H1 (cell line): ENCODE measurements around the gene CDH26. TPM values are rescaled to one million over a fixed set of nuclear protein-coding genes. Genes with fewer than 3 reads are reported as not detected.

Experiments used
- CTCF ChIA-PET: fragments of 300-600 bp; sonication (Branson Sonifier 250); formaldehyde crosslinking; loops from one replicate; lab custom pipeline; 2021; ENCODE audit not compliant: partially characterized antibody; lab: Charles Lee
- POLR2A ChIA-PET: fragments of 300-600 bp; sonication (Branson Sonifier 250); formaldehyde crosslinking; loops from one replicate; lab custom pipeline; 2021; ENCODE audit warnings: inconsistent platforms; ENCODE audit not compliant: partially characterized antibody; lab: Charles Lee
- DNase-seq, 2 experiments: peaks; one replicate each; pipeline versions ENCODE4 v3.0.0 to v3.0.0-alpha.2; 2010 to 2022; ENCODE audit warnings: low spot score in 2 of 2, low read depth in 1 of 2, mixed read lengths in 1 of 2
- FAIRE-seq: peaks from 2 replicates; lab custom pipeline; 2011; peaks lifted over from hg19 to GRCh38; lab: Jason Lieb, UNC
- H2AFZ ChIP-seq: 2 replicates; pipeline ENCODE4 v1.8.1; 2012; ENCODE audit warnings: low read length, inconsistent platforms
- H2AK5ac ChIP-seq: 2 replicates; pipeline ENCODE4 v1.6.1; 2013; ENCODE audit warnings: low read depth, low read length
- H2BK120ac ChIP-seq: replicated peaks from 2 replicates; pipeline ENCODE3; 2013; ENCODE audit warnings: low read depth, low read length, inconsistent platforms
- H2BK12ac ChIP-seq: 2 replicates; pipeline ENCODE4 v1.6.1; 2013; ENCODE audit warnings: low read depth, low read length
- H2BK15ac ChIP-seq: 2 replicates; pipeline ENCODE4 v1.6.1; 2013; ENCODE audit warnings: low read length
- H2BK20ac ChIP-seq: 2 replicates; pipeline ENCODE4 v1.6.1; 2013; ENCODE audit warnings: low read length
- H2BK5ac ChIP-seq: 2 replicates; pipeline ENCODE4 v1.6.1; 2013; ENCODE audit warnings: low read depth, low read length
- H3K14ac ChIP-seq: 2 replicates; pipeline ENCODE4 v1.6.1; 2013; ENCODE audit warnings: inconsistent platforms; ENCODE audit not compliant: insufficient read length
- H3K18ac ChIP-seq: 2 replicates; pipeline ENCODE4 v1.6.1; 2013; ENCODE audit warnings: low read length; ENCODE audit errors: extremely low read depth
- H3K23ac ChIP-seq: 2 replicates; pipeline ENCODE4 v1.6.1; 2013; ENCODE audit warnings: inconsistent platforms; ENCODE audit not compliant: insufficient read length
- H3K23me2 ChIP-seq: 2 replicates; pipeline ENCODE4 v1.6.1; 2013; ENCODE audit warnings: low read depth, low read length
- H3K27ac ChIP-seq: 2 replicates; pipeline ENCODE4 v1.6.1; 2011; ENCODE audit warnings: low read depth, low read length, inconsistent platforms
- H3K27me3 ChIP-seq, 4 experiments: replicated peaks in 1 of 4; 1 replicate in 1 of 4; 2 replicates in 3 of 4; pipeline versions ENCODE4 v1.6.1 to v1.8.1; 2011 to 2013; ENCODE audit warnings: low read length in 3 of 4, mild to moderate bottlenecking in 3 of 4, inconsistent platforms in 2 of 4, mixed read lengths in 2 of 4, moderate library complexity in 1 of 4; ENCODE audit not compliant: control insufficient read depth in 3 of 4, insufficient read depth in 3 of 4; ENCODE audit errors: extremely low read depth in 1 of 4
- H3K36me3 ChIP-seq, 4 experiments: 2 replicates each; pipeline versions ENCODE4 v1.6.1 to v1.8.1; 2011 to 2013; ENCODE audit warnings: mild to moderate bottlenecking in 4 of 4, low read length in 3 of 4, moderate library complexity in 2 of 4, control low read depth in 1 of 4, inconsistent platforms in 1 of 4; ENCODE audit not compliant: insufficient read depth in 4 of 4, control insufficient read depth in 2 of 4
- H3K4ac ChIP-seq: replicated peaks from 2 replicates; pipeline ENCODE3; 2013; ENCODE audit warnings: low read length, low read depth, mixed read lengths, inconsistent platforms; ENCODE audit not compliant: insufficient read length
- H3K4me1 ChIP-seq, 4 experiments: replicated peaks in 1 of 4; 1 replicate in 1 of 4; 2 replicates in 3 of 4; pipeline versions ENCODE4 v1.6.1 to v1.8.1; 2011 to 2013; ENCODE audit warnings: low read length in 3 of 4, inconsistent platforms in 2 of 4, mixed read lengths in 1 of 4; ENCODE audit not compliant: insufficient read depth in 4 of 4, control insufficient read depth in 3 of 4
- H3K4me2 ChIP-seq, 2 experiments: 2 replicates each; pipeline versions ENCODE4 v1.6.1 to v1.8.1; 2011 to 2013; ENCODE audit warnings: low read depth in 2 of 2, low read length in 2 of 2, control low read depth in 1 of 2, inconsistent platforms in 1 of 2, mild to moderate bottlenecking in 1 of 2; ENCODE audit not compliant: insufficient read depth in 1 of 2
- H3K4me3 ChIP-seq, 4 experiments: fragments of 200-600, 300-600 bp in 1 of 4; sonication (generic), shearing (Covaris generic), sonication (Bioruptor Twin) in 1 of 4; 2 replicates each; pipeline versions ENCODE4 v1.5.1 to v1.8.1; 2011 to 2016; ENCODE audit warnings: low read length in 4 of 4, low read depth in 3 of 4, control low read depth in 2 of 4, inconsistent platforms in 2 of 4, mild to moderate bottlenecking in 2 of 4, mixed read lengths in 1 of 4, moderate library complexity in 1 of 4; ENCODE audit not compliant: insufficient read depth in 2 of 4; ENCODE audit errors: extremely low read depth in 1 of 4
- H3K56ac ChIP-seq: replicated peaks from 2 replicates; pipeline ENCODE3; 2013; ENCODE audit warnings: low read depth, mild to moderate bottlenecking, mixed read lengths, low read length, inconsistent platforms; ENCODE audit not compliant: insufficient read length
- H3K79me1 ChIP-seq: 2 replicates; pipeline ENCODE4 v1.6.1; 2013; ENCODE audit warnings: low read depth, low read length, control low read depth
- H3K79me2 ChIP-seq, 2 experiments: 2 replicates each; pipeline versions ENCODE4 v1.6.1 to v1.8.1; 2012 to 2013; ENCODE audit warnings: low read length in 2 of 2, mild to moderate bottlenecking in 2 of 2, inconsistent platforms in 1 of 2; ENCODE audit not compliant: insufficient read depth in 2 of 2, control insufficient read depth in 1 of 2
- H3K9ac ChIP-seq, 4 experiments: replicated peaks in 1 of 4; 1 replicate in 1 of 4; 2 replicates in 3 of 4; pipeline versions ENCODE4 v1.6.1 to v1.8.1; 2011 to 2013; ENCODE audit warnings: low read depth in 3 of 4, low read length in 3 of 4, control low read depth in 2 of 4, mild to moderate bottlenecking in 2 of 4, moderate library complexity in 2 of 4, inconsistent platforms in 1 of 4; ENCODE audit errors: extremely low read depth in 1 of 4
- H3K9me3 ChIP-seq, 2 experiments: 2 replicates each; pipeline versions ENCODE4 v1.6.1 to v1.8.1; 2012 to 2013; ENCODE audit warnings: mild to moderate bottlenecking in 2 of 2, moderate library complexity in 2 of 2, control low read depth in 1 of 2, inconsistent platforms in 1 of 2, low read depth in 1 of 2, low read length in 1 of 2, mixed read lengths in 1 of 2; ENCODE audit not compliant: insufficient read depth in 2 of 2
- H4K20me1 ChIP-seq, 2 experiments: replicated peaks in 1 of 2; 2 replicates each; pipeline versions ENCODE3 to v1.8.1; 2011 to 2013; ENCODE audit warnings: inconsistent platforms in 2 of 2, low read length in 2 of 2, mild to moderate bottlenecking in 1 of 2; ENCODE audit not compliant: insufficient read depth in 2 of 2, control insufficient read depth in 1 of 2
- H4K5ac ChIP-seq: 2 replicates; pipeline ENCODE4 v1.6.1; 2013; ENCODE audit warnings: low read length, low read depth, mixed read lengths, inconsistent platforms; ENCODE audit not compliant: insufficient read length
- H4K8ac ChIP-seq: 2 replicates; pipeline ENCODE4 v1.8.0; 2013; ENCODE audit warnings: mild to moderate bottlenecking, moderate library complexity, low read length, inconsistent platforms; ENCODE audit not compliant: insufficient read depth; ENCODE audit errors: extremely low read depth
- H4K91ac ChIP-seq: replicated peaks from 2 replicates; pipeline ENCODE3; 2013; ENCODE audit warnings: low read length, mixed read lengths, inconsistent platforms; ENCODE audit not compliant: insufficient read length
- ASH2L ChIP-seq: fragments of 200-600, 300-600 bp; sonication (generic); IDR thresholded peaks from one replicate; pipeline ENCODE4 v1.7.1; 2017; ENCODE audit warnings: low read length
- EGR1 ChIP-seq: IDR thresholded peaks from 2 replicates; pipeline ENCODE4 v1.6.1; 2011; ENCODE audit warnings: low read depth, low read length, borderline replicate concordance
- FOSL1 ChIP-seq: IDR thresholded peaks from 2 replicates; pipeline ENCODE4 v1.6.1; 2011; ENCODE audit warnings: mild to moderate bottlenecking, low read depth, low read length, moderate library complexity; ENCODE audit not compliant: insufficient read depth
- KDM4A ChIP-seq: IDR thresholded peaks from one replicate; pipeline ENCODE4 v1.7.1; 2012; ENCODE audit warnings: low read depth, mild to moderate bottlenecking, moderate library complexity, low read length, inconsistent platforms; ENCODE audit not compliant: severe bottlenecking
- MAX ChIP-seq: IDR thresholded peaks from 2 replicates; pipeline ENCODE4 v1.6.1; 2012; ENCODE audit warnings: inconsistent platforms
- POU5F1 ChIP-seq: IDR thresholded peaks from 2 replicates; pipeline ENCODE4 v1.6.1; 2011; ENCODE audit warnings: low read depth, mild to moderate bottlenecking, low read length, moderate library complexity
- USF2 ChIP-seq: IDR thresholded peaks from 2 replicates; pipeline ENCODE4 v1.6.1; 2011; ENCODE audit warnings: low read length, improper control_type of control experiment
- ZNF274 ChIP-seq: IDR thresholded peaks from 2 replicates; pipeline ENCODE4 v1.7.0; 2012; ENCODE audit warnings: low read length, borderline replicate concordance; ENCODE audit errors: extremely low read depth
- WGBS, 2 experiments: shearing (Covaris generic) in 1 of 2; methylation state at CpG; one replicate each; pipeline versions ENCODE4 v1.1.6 to v1.1.7; 2013 to 2015; ENCODE audit warnings: low lambda C conversion rate in 2 of 2, mixed read lengths in 2 of 2, inconsistent platforms in 1 of 2, low coverage in 1 of 2, missing lambda C conversion rate in 1 of 2; ENCODE audit not compliant: insufficient replicate concordance in 2 of 2, insufficient coverage in 1 of 2, insufficient read length in 1 of 2; ENCODE audit errors: extremely low coverage in 1 of 2, missing lambda C conversion rate in 1 of 2; 5-methylcytosine and 5-hydroxymethylcytosine counted together
- polyA plus RNA-seq, 7 experiments: library from polyadenylated mRNA; depleted of rRNA in 3 of 7; stranded (reverse) in 5 of 7; unstranded in 2 of 7; fragments of >200 nt in 5 of 7; fragments of 200-250 nt in 2 of 7; gene quantifications; 1 replicate in 5 of 7; 2 replicates in 1 of 7; 4 replicates in 1 of 7; pipeline versions ENCODE4 v1.2.1 to v1.2.3, GENCODE V29; 2011 to 2013; ENCODE audit warnings: missing spikeins in 2 of 7, mixed read lengths in 2 of 7
- total RNA-seq: library from RNA; stranded (reverse); fragmentation: NEBNext Ultra II Directional; extraction: Animal tissue kit (Norgen Biotek cat#: 25700); gene quantifications from 2 replicates; pipeline ENCODE4 v1.2.1, GENCODE V29; 2021

The CDH26 gene
- total and polyA plus RNA-seq, 2 of the 8 experiments (the other 6 are each of a cell fraction or from before 2014, with no cell fraction given) = 1.5 to 1.7 TPM

- Histone ChIP-seq H4K91ac (no peak overlapping the region), H2BK120ac (no peak overlapping the region), H2BK20ac (0 out of 2 replicates have a peak overlapping the region, but pooled peaks have one; percentile 21), H2AK5ac (no peak overlapping the region), H3K79me1 (no peaks in the 10 kb centered on the region), H4K8ac (no peak overlapping the region), H2BK15ac (no peak overlapping the region), H3K23ac (no peak overlapping the region), H3K9ac (no peak overlapping the region), H3K23me2 (no peaks in the 10 kb centered on the region), H3K36me3 (no peaks in the 10 kb centered on the region), H3K14ac (no peak overlapping the region), H3K4me2 (no peak overlapping the region), H4K5ac (no peak overlapping the region), H4K20me1 (no peaks in the 10 kb centered on the region), H2BK12ac (0 out of 2 replicates have a peak overlapping the region, but pooled peaks have one; percentile 11), H3K4ac (no peak overlapping the region), H3K27ac (no peak overlapping the region), H3K18ac (no peak overlapping the region), H3K4me3 (no peak overlapping the region), H2AFZ (no peak overlapping the region), H3K79me2 (no peaks in the 10 kb centered on the region), H3K27me3 (no peaks in the 10 kb centered on the region; a peak in 1 of 7 replicates), H3K4me1 (no peaks in the 10 kb centered on the region), H2BK5ac (no peak overlapping the region), H3K56ac (no peak overlapping the region), H3K9me3 (no peaks in the 10 kb centered on the region)
- WGBS, 2 experiments = 97% methylated on average over 11 of the region's 11 CpGs; no CpG with 5 or more reads in 1 of the 2 experiments
- ChIA-PET CTCF (interaction anchor here (0.7 to 3.5 kb wide), 11 partner anchors 9 to 102 kb away, joined by 3 to 14 read pairs (median 5); no protein-coding TSS in a partner anchor), POLR2A (no interaction called here)
- no peak for TF ChIP-seq ZNF274
- TF ChIP-seq POU5F1 = no peak
- TF ChIP-seq USF2 = peak; percentile 64; the same call in 1 of the 2 replicates
- TF ChIP-seq ASH2L = no peak
- no peak for TF ChIP-seq FOSL1
- TF ChIP-seq MAX = no peak
- no peak for TF ChIP-seq KDM4A
- TF ChIP-seq EGR1 = no peak
- DNase-seq = no peak
- FAIRE-seq = no peak
These were observed 90.7 kb downstream of the CDH26 start for GRCh38 chr20:60048634-60049521.
